NCI-H1417 treated with DMSO at 0.1 percent for 48 hours (cell line): Measurements from ENCODE around the gene LAMA3.

Experiments
- DNase-seq: peaks from one replicate; lab custom pipeline; 2025; lab: John Stamatoyannopoulos, UW

The LAMA3 gene

GRCh38 chr18:23822590-23823385 is 133.5 kb downstream of the LAMA3 start:
- no peak for DNase-seq

GRCh38 chr18:23824240-23824639 is 135.0 kb downstream of the LAMA3 start:
- no peak for DNase-seq

GRCh38 chr18:23824669-23825068 is 135.4 kb downstream of the LAMA3 start:
- DNase-seq = no peak

- DNase-seq = no peak
Observed at GRCh38 chr18:23825496-23825895, 136.2 kb downstream of the LAMA3 start.

- no peak for DNase-seq
Observed at GRCh38 chr18:23825978-23826405, 136.7 kb downstream of the LAMA3 start.

- DNase-seq = no peak
Observed at GRCh38 chr18:23826850-23827620, 137.8 kb downstream of the LAMA3 start.

GRCh38 chr18:23827681-23828080 is 138.4 kb downstream of the LAMA3 start:
- no peak for DNase-seq

GRCh38 chr18:23828426-23828825 is 139.2 kb downstream of the LAMA3 start:
- DNase-seq = no peak

- DNase-seq = no peak
Observed at GRCh38 chr18:23832911-23833310, 143.7 kb downstream of the LAMA3 start.

GRCh38 chr18:23833714-23834113 is 144.5 kb downstream of the LAMA3 start:
- no peak for DNase-seq

GRCh38 chr18:23835091-23835490 is 145.8 kb downstream of the LAMA3 start:
- no peak for DNase-seq

- DNase-seq = no peak
Observed at GRCh38 chr18:23835506-23835905, 146.3 kb downstream of the LAMA3 start.

GRCh38 chr18:23837591-23837990 is 148.3 kb downstream of the LAMA3 start:
- no peak for DNase-seq

GRCh38 chr18:23838233-23838632 is 149.0 kb downstream of the LAMA3 start:
- DNase-seq = no peak

GRCh38 chr18:23838801-23839366 is 149.6 kb downstream of the LAMA3 start:
- no peak for DNase-seq

- DNase-seq = no peak
Observed at GRCh38 chr18:23842305-23842704, 153.1 kb downstream of the LAMA3 start.

- no peak for DNase-seq
Observed at GRCh38 chr18:23844991-23845680, 155.9 kb downstream of the LAMA3 start.

GRCh38 chr18:23845988-23846630 is 156.9 kb downstream of the LAMA3 start:
- DNase-seq = no peak

GRCh38 chr18:23847321-23847986 is 158.2 kb downstream of the LAMA3 start:
- DNase-seq = no peak

GRCh38 chr18:23849141-23849540 is 159.9 kb downstream of the LAMA3 start:
- no peak for DNase-seq

GRCh38 chr18:23850215-23850614 is 161.0 kb downstream of the LAMA3 start:
- DNase-seq = no peak
